ENCODE results near the gene SLC19A1. TPM values are rescaled to one million over a fixed set of nuclear protein-coding genes. Genes with fewer than 3 reads are reported as not detected.
A peak's percentile ranks its signal among the peaks of the same experiment; 100 is the strongest.
"Not testable (repeated sequence)": the region's sequence is repeated elsewhere in the genome, so short reads cannot be mapped to it uniquely, and the experiment has no call there.

The SLC19A1 gene
- total RNA-seq, 4 donors from 2014 or later: 7.6 to 12.8 (median 10.3) TPM; not detected in 1

DNA sequence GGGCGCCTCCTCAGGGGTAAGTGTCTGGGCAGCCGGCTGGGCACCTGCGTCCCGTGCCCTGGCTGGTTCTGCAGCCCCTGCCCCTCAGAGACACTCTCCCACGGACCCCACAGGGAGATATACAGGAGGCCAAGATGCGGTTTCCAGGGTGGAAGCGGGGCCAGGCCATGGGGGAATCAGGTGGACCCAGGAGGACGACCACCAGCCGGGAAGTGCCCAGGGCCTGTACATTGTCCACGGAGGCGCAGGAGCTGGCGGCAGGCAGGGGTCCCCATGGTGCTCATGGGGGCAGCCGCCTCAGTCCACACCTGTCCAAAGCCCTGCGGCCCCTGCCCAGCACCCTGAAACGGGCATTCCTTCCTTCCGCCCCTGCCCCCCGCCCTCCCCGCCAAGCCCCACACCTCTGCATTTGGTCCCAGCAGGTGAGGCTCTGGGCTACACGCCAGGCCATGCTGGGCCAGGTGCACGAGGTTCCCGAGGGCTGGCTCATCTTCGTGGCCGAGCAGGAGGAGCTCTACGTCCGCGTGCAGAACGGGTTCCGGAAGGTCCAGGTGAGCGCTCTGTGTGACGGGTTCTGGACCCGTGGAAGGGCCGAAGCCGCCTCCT is 36.7 kb downstream of the SLC19A1 start:
- Histone ChIP-seq H3K36me3 (no peaks in the 10 kb centered on the region), H3K27me3 (no peaks in the 10 kb centered on the region), H3K27ac (no peak overlapping the region), H3K9me3 (no peaks in the 10 kb centered on the region), H3K4me3 (no peak overlapping the region), H3K4me1 (no peaks in the 10 kb centered on the region)
- no peak for TF ChIP-seq POLR2A (IDR thresholded peaks at IDR 0.05)
- TF ChIP-seq, protein P1, sequence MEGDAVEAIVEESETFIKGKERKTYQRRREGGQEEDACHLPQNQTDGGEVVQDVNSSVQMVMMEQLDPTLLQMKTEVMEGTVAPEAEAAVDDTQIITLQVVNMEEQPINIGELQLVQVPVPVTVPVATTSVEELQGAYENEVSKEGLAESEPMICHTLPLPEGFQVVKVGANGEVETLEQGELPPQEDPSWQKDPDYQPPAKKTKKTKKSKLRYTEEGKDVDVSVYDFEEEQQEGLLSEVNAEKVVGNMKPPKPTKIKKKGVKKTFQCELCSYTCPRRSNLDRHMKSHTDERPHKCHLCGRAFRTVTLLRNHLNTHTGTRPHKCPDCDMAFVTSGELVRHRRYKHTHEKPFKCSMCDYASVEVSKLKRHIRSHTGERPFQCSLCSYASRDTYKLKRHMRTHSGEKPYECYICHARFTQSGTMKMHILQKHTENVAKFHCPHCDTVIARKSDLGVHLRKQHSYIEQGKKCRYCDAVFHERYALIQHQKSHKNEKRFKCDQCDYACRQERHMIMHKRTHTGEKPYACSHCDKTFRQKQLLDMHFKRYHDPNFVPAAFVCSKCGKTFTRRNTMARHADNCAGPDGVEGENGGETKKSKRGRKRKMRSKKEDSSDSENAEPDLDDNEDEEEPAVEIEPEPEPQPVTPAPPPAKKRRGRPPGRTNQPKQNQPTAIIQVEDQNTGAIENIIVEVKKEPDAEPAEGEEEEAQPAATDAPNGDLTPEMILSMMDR (IDR thresholded peaks at IDR 0.05): no peak
- intact Hi-C loops (cut with DNase I; ENCODE audit: low total_unique reads): no loop called here
- DNase-seq: no peak

DNA sequence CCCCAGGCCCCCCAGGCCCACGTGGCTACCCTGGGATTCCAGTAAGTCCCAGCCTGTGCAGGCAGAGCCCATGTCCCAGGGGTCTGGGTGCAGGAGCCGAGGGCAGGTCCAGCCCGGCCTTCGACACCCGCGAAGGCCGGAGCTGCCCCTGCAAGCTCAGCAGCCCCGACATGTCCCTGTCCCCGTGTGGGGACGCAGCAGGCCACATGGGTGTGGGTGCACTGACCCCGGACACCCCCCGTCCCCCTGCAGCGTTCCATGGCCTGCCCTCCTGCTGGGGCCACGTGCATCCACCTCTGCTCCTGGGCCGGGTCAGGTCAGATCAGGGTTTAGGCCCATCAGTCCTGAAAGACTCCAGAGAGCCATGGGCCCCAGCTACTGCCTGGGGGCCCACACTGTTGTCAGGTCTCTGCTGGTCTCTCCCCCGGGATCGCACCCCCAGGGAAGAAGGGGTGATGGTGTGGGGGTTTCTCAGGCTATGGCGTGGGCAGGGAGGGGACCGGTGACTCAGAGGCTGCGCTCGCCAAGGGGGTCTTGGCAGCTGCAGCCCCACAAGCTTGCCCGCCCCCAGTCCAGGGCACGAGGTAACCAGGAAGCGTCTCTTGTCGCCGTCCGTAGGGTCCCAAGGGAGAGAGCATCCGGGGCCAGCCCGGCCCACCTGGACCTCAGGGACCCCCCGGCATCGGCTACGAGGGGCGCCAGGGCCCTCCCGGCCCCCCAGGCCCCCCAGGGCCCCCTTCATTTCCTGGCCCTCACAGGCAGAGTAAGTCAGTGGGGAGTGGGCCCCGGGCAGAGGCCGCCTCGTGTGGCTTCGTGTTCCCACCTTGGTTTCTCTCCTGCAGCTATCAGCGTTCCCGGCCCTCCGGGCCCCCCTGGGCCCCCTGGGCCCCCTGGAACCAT is 37.5 kb downstream of the SLC19A1 start:
- Histone ChIP-seq H3K27me3 (no peaks in the 10 kb centered on the region), H3K9me3 (no peaks in the 10 kb centered on the region), H3K4me3 (no peak overlapping the region), H3K4me1 (no peaks in the 10 kb centered on the region), H3K36me3 (no peaks in the 10 kb centered on the region), H3K27ac (no peak overlapping the region)
- intact Hi-C loops (cut with DNase I; ENCODE audit: low total_unique reads): no loop called here
- DNase-seq: peak in 1 of 2 donors; percentile 13
- no peak for TF ChIP-seq POLR2A (IDR thresholded peaks at IDR 0.05)
- TF ChIP-seq, protein P1 (IDR thresholded peaks at IDR 0.05): no peak

DNA sequence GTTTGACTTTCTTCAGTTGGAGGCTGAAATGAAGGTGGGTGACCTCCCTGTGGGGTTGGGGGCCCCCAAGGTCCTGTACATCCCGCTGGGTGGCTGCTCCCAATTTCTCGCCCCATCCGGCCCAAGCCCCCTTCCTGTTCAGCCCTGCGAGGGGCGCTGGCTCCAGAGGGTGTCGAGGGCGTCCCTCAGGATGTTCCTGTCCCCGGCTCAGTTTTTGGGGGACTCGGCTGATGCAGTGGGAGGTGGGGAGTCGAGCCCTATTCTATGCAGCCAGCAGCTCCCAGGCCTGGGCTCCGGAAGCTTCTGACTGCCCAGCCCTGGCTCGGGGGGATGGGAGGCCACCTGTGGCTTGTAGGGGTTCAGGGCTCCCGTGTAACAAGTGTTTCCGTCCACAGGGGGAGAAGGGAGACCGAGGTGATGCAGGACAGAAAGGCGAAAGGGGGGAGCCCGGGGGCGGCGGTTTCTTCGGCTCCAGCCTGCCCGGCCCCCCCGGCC is 38.2 kb downstream of the SLC19A1 start:
- Histone ChIP-seq H3K27ac (no peak overlapping the region), H3K36me3 (no peaks in the 10 kb centered on the region), H3K4me1 (no peaks in the 10 kb centered on the region), H3K4me3 (no peak overlapping the region), H3K9me3 (no peaks in the 10 kb centered on the region), H3K27me3 (no peaks in the 10 kb centered on the region)
- DNase-seq: peak in 1 of 2 donors; percentile 11
- TF ChIP-seq, protein P1 (IDR thresholded peaks at IDR 0.05): no peak
- intact Hi-C loops (cut with DNase I; ENCODE audit: low total_unique reads): no loop called here

DNA sequence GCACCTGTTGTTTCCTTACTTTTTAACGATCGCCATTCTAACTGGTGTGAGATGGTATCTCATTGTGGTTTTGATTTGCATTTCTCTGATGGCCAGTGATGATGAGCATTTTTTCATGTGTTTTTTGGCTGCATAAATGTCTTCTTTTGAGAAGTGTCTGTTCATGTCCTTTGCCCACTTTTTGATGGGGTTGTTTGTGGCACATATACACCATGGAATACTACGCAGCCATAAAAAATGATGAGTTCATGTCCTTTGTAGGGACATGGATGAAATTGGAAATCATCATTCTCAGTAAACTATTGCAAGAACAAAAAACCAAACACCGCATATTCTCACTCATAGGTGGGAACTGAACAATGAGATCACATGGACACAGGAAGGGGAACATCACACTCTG is 39.0 kb downstream of the SLC19A1 start:
- intact Hi-C loops (cut with DNase I; ENCODE audit: low total_unique reads): not testable (repeated sequence)

DNA sequence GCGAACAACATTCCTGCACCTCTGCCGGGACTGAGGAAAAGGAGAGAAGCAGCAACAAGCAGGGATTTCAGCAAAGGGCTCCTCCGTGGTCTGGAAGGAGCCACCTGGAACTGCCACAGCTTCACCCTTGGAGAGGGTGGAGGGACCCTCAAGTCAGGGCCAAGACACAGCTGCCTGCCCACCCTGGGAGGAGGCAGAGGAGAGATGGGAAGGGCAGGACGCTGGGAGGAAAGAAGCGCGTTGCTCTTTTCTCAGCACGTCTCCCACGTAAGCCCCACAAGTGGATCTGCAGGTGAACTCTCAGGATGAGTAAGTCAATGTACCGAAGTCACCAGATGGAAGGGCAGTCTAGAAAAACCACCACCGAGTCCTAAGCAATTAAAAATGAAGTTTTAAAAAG is 39.6 kb downstream of the SLC19A1 start:
- TF ChIP-seq, protein P1 (IDR thresholded peaks at IDR 0.05): no peak
- no peak for TF ChIP-seq POLR2A (IDR thresholded peaks at IDR 0.05)
- H3K9me3 ChIP-seq: no peaks in the 10 kb centered on the region
- intact Hi-C loops (cut with DNase I; ENCODE audit: low total_unique reads): no loop called here
- H3K27ac ChIP-seq: no peak overlapping the region
- no peaks in the 10 kb centered on the region for H3K27me3 ChIP-seq
- peak in 1 of 2 donors; percentile 8 for DNase-seq
- no peaks in the 10 kb centered on the region for H3K36me3 ChIP-seq
- H3K4me1 ChIP-seq: no peaks in the 10 kb centered on the region
- H3K4me3 ChIP-seq: no peak overlapping the region

More for the DNA sequence above, 39.0 kb downstream of the SLC19A1 start:
- H3K9me3 ChIP-seq, DNase-seq, H3K4me1 ChIP-seq, H3K27ac ChIP-seq, H3K4me3 ChIP-seq, H3K36me3 ChIP-seq, H3K27me3 ChIP-seq: not testable (repeated sequence)
